Left lung (tissue), 10 donors: Measurements from ENCODE around the gene SCAMP2. TPM values are rescaled to one million over a fixed set of nuclear protein-coding genes. Genes with fewer than 3 reads are reported as not detected.

Experiments used
- ATAC-seq: fragments of 200-7000 bp; cut with Tn5 transposase; one replicate; pipeline ENCODE4 v1.9.1; 2020; ENCODE audit warnings: moderate library complexity
- DNase-seq, 4 donors: peaks; one replicate each; pipeline ENCODE4 v3.0.0-alpha.2; 2013 to 2020
- H3K27ac ChIP-seq, 2 donors: fragments of 200-600 bp; sonication (generic) in 1 of 2; one replicate each; pipeline versions ENCODE4 v1.5.0 to v1.8.0; 2020 to 2021
- H3K27me3 ChIP-seq, 2 donors: fragments of 200-600 bp; sonication (generic) in 1 of 2; one replicate each; pipeline versions ENCODE4 v1.5.0 to v1.8.0; 2020 to 2021
- H3K36me3 ChIP-seq, 2 donors: fragments of 200-600 bp; sonication (generic) in 1 of 2; one replicate each; pipeline versions ENCODE4 v1.5.0 to v1.8.0; 2020 to 2021
- H3K4me1 ChIP-seq, 2 donors: fragments of 200-600 bp; one replicate each; pipeline ENCODE4 v1.8.0; 2021
- H3K4me3 ChIP-seq, 2 donors: fragments of 200-600 bp; sonication (generic) in 1 of 2; one replicate each; pipeline versions ENCODE4 v1.5.0 to v1.8.0; 2020 to 2021; ENCODE audit warnings: mild to moderate bottlenecking in 1 of 2
- H3K9me3 ChIP-seq, 2 donors: fragments of 200-600 bp; sonication (generic) in 1 of 2; one replicate each; pipeline versions ENCODE4 v1.5.0 to v1.8.0; 2020 to 2021
- intact Hi-C, 2 donors: fragments of 100-400 bp; cut with DNase I; formaldehyde crosslinking; loops; one replicate each; pipeline versions ENCODE4 v1.11.2 to v1.14.2; 2022
- polyA plus RNA-seq, 6 donors: library from polyadenylated mRNA; unstranded; fragments of 120-200 nt; gene quantifications; one replicate each; pipeline ENCODE4 v1.2.1, GENCODE V29; 2013; ENCODE audit not compliant: insufficient read length in 6 of 6
- total RNA-seq, 2 donors: library from RNA; stranded (reverse); fragmentation: NEBNext Ultra II Directional; extraction: Animal tissue kit (Norgen Biotek cat#: 25700); gene quantifications; one replicate each; pipeline ENCODE4 v1.2.1, GENCODE V29; 2021
- TF ChIP-seq, protein P1 (sequence below), 2 donors: fragments of 200-600 bp; sonication (generic) in 1 of 2; IDR thresholded peaks; one replicate each; pipeline versions ENCODE4 v1.5.0 to v1.8.0; 2021; ENCODE audit warnings: antibody characterized with exemption in 2 of 2
- donor health status: DM: no; HTN: yes; CAD: no.
- donor health status: DM: no; HTN: no; CAD: no.

Gene SCAMP2
- total and polyA plus RNA-seq, 8 donors = 42.8 to 138 (median 48.0) TPM

DNA sequence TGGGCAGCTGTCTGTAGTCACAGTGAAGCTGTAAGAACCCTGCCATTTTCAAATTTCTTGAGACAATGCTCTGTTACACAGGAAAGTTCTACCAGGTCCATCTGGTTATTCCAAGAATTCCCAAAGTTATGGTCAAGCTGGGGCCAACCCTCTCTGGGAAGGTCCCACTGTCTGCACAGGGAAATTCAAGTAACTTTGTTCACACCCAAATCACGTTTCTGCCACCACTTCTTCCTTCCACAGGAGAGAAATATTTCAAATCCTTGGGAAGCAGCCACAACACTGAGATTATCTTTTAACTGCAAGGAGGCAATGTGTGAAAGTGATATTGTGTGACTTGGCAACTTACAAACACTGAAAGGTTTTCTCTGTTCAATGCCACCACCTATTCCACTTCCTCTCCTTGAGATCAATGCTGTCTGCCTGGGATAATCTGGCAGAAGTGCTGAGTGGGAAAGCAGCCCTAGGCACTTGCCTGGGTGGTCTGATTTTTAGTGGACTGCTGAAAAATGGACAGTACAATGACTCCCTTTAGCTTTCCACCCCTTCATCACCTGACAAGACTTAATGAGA lies 5.6 kb downstream of the SCAMP2 start:
- H3K4me1 ChIP-seq = peaks cover 51 to 82% of the 10 kb centered on the region in 2 donors
- intact Hi-C loops = no loop called here
- peak overlapping the region; percentile 74 to 96 for H3K27ac ChIP-seq
- no peaks in the 10 kb centered on the region for H3K27me3 ChIP-seq
- peaks cover 0 to 4% of the 10 kb centered on the region in 2 donors for H3K36me3 ChIP-seq
- no peaks in the 10 kb centered on the region for H3K9me3 ChIP-seq
- DNase-seq = no peak
- no peak for ATAC-seq
- TF ChIP-seq, protein P1, sequence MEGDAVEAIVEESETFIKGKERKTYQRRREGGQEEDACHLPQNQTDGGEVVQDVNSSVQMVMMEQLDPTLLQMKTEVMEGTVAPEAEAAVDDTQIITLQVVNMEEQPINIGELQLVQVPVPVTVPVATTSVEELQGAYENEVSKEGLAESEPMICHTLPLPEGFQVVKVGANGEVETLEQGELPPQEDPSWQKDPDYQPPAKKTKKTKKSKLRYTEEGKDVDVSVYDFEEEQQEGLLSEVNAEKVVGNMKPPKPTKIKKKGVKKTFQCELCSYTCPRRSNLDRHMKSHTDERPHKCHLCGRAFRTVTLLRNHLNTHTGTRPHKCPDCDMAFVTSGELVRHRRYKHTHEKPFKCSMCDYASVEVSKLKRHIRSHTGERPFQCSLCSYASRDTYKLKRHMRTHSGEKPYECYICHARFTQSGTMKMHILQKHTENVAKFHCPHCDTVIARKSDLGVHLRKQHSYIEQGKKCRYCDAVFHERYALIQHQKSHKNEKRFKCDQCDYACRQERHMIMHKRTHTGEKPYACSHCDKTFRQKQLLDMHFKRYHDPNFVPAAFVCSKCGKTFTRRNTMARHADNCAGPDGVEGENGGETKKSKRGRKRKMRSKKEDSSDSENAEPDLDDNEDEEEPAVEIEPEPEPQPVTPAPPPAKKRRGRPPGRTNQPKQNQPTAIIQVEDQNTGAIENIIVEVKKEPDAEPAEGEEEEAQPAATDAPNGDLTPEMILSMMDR (IDR thresholded peaks at IDR 0.05) = no peak
- no peak overlapping the region for H3K4me3 ChIP-seq

DNA sequence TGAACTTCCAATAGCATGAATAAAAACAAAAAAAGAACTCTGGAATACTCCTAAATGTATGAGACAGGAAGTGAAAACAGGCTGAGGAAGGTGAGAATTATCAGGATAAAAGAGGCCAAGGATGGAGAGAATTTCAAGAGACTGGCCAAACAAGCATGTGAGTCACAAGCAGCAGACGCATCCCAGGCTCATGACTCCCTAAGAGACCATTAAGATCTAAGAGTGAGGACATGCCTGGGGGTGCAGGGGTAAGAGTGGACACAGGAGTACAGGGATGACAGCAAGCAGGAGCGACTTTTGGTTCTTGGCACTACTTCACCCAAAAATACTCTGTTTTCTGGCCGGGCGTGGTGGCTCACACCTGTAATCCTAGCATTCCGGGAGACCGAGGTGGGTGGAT lies 7.1 kb downstream of the SCAMP2 start:
- Histone ChIP-seq H3K36me3 (peaks cover 0 to 9% of the 10 kb centered on the region in 2 donors), H3K27me3 (no peaks in the 10 kb centered on the region), H3K4me1 (peaks cover 38 to 68% of the 10 kb centered on the region in 2 donors), H3K9me3 (no peaks in the 10 kb centered on the region), H3K27ac (peak overlapping the region; percentile 13 to 25), H3K4me3 (no peak overlapping the region)
- ATAC-seq (peak; percentile 25), DNase-seq (no peak)
- TF ChIP-seq, protein P1 (IDR thresholded peaks at IDR 0.05) = no peak
- intact Hi-C loops = no loop called here

DNA sequence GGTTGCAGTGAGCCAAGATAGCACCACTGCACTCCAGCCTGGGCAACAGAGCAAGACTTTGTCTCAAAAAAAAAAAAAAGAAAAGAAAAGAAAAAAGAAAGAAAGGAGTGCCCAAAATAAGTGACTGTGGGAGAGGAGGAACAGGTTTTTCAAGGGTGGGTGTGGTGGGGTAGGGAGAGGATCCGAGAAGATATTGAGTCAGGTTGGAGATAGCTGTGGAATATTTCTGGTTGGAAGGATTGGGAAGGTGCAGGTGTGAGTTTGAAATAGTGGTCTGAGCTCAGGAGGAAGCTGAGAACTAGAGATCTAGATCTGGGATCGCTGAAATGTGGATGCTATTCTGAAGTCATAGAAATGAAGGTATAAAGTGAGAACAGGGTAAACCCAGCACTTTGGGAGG lies 7.8 kb downstream of the SCAMP2 start:
- Histone ChIP-seq H3K4me3 (no peak overlapping the region), H3K27me3 (no peaks in the 10 kb centered on the region), H3K4me1 (peaks cover 30 to 60% of the 10 kb centered on the region in 2 donors), H3K36me3 (peaks cover 0 to 9% of the 10 kb centered on the region in 2 donors), H3K27ac (no peak overlapping the region), H3K9me3 (no peaks in the 10 kb centered on the region)
- no peak for ATAC-seq
- DNase-seq = no peak
- intact Hi-C loops = no loop called here
- TF ChIP-seq, protein P1 (IDR thresholded peaks at IDR 0.05) = no peak

DNA sequence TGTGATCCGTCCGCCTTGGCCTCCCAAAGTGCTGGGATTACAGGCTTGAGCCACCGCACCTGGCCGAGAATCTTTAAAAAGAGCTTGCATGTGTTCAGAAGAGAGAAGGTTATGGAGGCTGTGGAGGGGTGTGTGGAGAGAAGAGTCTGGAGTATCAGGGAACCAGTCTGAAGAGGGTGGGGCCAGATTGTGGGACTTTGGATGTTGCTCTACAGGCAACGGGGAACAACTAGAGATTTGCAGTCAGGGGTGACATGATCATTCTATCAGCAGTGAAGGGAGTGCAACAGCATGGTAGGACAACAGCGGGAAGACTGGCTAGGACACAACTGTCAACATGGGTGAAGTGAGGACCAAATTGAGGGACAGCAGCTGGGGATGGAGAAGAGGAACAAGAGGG lies 8.9 kb downstream of the SCAMP2 start:
- no peaks in the 10 kb centered on the region for H3K9me3 ChIP-seq
- TF ChIP-seq, protein P1 (IDR thresholded peaks at IDR 0.05) = no peak
- peaks cover 0 to 9% of the 10 kb centered on the region in 2 donors for H3K36me3 ChIP-seq
- no peak overlapping the region for H3K4me3 ChIP-seq
- ATAC-seq (no peak), DNase-seq (no peak)
- no peak overlapping the region for H3K27ac ChIP-seq
- H3K27me3 ChIP-seq = no peaks in the 10 kb centered on the region
- peaks cover 20 to 52% of the 10 kb centered on the region in 2 donors for H3K4me1 ChIP-seq
- intact Hi-C loops = no loop called here

DNA sequence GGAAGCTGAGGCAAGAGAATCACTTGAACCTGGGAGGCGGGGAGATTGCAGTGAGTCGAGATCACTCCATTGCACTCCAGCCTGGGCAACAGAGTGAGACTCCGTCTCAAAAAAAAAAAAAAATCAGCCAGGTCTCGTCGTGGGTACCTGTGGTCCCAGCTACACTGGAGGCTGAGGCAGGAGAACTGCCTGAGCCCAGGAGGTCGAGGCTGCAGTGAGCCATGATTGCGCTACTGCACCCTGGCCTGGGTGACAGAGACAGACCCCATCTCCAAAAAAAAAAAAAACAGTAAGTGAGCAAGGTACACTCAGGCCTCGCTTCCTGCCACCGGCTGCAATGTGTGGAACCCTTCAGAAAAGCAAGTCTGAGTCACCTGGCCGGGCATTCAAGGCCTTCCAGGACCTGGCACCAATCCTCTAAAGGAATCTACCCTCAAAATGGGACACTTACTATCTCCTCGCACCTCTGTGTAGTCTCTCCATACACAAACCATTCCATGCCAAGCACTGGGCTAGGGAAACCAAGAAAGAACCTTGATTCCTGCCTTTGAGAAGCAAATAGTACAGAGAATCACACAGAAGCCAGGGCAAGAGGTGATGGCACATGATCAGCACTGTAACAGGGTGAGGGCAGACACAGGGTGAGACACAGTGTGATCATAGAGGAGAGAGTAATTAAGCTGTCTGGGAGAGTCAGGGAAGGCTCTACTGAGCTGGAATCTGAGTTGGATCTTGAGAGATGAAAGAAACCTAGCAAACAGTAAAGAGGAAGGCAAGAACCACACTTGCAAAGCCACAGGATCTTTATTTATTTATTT lies 9.7 kb downstream of the SCAMP2 start:
- H3K4me3 ChIP-seq = no peak overlapping the region
- H3K27me3 ChIP-seq = no peaks in the 10 kb centered on the region
- peaks cover 14 to 50% of the 10 kb centered on the region in 2 donors for H3K4me1 ChIP-seq
- DNase-seq (no peak), ATAC-seq (peak; percentile 23)
- no peaks in the 10 kb centered on the region for H3K9me3 ChIP-seq
- no peak overlapping the region for H3K27ac ChIP-seq
- intact Hi-C loops = no loop called here
- H3K36me3 ChIP-seq = peaks cover 0 to 9% of the 10 kb centered on the region in 2 donors
- TF ChIP-seq, protein P1 (IDR thresholded peaks at IDR 0.05) = no peak
